UCSD-AML1 (cell line): ENCODE measurements around the gene BCL2L11.
A peak's percentile ranks its signal among the peaks of the same experiment; 100 is the strongest.

Experiments
- DNase-seq: peaks from one replicate; lab custom pipeline; 2025; ENCODE audit not compliant: unreplicated experiment; lab: John Stamatoyannopoulos, UW

The BCL2L11 gene

DNA sequence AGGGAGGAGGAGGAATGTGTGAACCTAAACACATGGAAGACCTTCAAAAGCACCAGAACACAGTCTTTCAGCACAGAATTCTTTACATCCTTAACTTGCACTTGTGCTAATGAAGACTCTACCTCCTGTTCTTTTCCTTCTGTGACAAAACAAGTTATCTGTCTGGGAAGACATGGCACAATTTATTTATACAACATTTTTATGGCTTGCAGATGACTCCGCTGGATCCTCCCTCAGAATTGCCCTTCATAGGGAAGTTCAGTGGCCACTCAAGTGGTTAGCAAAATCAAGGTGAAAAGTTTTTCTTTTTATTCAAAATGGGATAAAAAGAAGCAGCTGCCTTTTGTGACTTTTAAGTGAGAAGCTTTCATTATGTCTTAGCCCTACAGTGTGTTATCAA, 21.4 kb downstream of the BCL2L11 start:
- DNase-seq = no peak

DNA sequence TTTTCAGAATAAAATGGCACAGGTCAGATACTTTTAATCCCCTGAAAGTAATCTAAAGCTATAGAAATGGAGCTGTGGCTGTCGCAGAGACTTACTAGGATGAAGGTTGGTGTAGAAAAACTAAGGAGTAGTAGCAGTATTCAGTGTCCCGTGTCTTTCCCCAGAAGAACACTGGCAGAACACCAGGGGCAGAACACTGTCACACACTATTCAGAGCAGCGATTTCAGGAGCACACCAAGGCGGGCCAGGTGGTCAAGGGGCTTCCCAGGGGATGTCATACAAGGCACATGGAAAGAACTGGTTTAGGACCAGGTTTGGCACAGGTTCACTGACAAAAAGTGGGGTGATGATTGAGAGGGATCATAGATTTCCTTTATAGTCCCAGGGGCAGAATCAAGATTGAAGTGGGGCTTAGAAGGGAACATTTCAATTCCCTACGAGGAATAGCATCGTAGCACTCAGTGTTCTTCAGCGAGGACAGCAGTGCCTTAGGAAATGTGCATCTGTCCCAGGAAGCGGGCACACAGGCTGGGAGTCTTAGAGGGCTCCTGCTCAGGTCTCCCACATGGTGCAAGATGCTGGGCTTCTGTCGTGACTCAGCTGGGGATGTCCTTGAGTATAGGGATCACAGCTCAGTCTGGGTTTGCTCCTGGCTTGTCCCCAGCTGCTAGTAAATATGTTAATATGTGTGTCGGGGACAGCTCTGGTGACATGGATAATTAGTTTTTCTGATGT, 22.6 kb downstream of the BCL2L11 start:
- no peak for DNase-seq

DNA sequence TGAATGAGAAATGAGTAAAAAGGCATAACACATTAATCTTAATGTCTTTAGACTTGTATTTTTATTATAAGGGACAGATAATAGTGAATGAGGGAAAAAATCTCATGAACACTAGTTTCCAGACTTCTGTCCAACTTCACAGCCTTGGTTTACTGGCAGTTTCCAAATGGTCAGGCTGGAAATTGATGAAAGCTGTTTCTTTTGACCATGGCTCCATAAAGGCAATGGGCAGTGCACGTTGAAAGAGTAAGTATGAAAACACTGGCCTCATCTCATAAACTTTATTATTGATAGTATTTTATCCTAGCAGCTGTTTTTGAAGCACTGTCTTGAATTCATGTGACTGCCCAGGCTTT, 23.1 kb downstream of the BCL2L11 start:
- no peak for DNase-seq

GRCh38 chr2:111145103-111145760, 24.5 kb downstream of the BCL2L11 start:
- DNase-seq = no peak

GRCh38 chr2:111145951-111146350, 25.2 kb downstream of the BCL2L11 start:
- no peak for DNase-seq

DNA sequence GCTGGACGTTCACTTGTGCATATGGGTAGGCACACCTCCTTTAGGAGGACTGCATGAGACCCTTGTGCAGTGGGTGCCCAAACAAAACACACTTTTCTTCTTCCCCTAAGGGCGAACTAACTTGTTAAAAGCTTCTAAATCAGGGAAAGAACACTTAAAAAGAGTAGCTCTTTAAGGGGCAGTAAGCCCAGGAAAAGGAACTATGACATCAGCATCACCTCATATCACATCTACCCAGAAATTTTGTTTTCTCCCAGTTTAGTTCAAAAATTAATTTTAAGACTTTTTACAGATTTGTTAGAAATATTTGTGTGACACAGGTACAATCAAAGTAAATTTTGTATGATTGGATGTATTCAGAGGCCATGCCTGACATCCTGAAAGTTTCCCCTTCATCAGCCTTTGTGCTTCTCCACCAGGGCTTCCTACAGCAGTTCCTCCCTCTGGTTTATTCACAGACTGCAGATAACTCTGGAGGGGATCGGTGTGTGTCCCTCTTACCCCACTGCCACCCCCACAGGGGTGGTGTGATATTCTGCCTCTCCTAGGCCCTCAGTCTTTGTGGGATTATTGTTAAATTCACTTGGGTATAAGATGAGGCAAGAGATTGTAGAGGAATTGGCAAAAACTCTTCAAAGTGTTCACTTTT, 27.6 kb downstream of the BCL2L11 start:
- DNase-seq = no peak

- DNase-seq = no peak
These were observed 28.2 kb downstream of the BCL2L11 start for GRCh38 chr2:111148925-111149324.

DNA sequence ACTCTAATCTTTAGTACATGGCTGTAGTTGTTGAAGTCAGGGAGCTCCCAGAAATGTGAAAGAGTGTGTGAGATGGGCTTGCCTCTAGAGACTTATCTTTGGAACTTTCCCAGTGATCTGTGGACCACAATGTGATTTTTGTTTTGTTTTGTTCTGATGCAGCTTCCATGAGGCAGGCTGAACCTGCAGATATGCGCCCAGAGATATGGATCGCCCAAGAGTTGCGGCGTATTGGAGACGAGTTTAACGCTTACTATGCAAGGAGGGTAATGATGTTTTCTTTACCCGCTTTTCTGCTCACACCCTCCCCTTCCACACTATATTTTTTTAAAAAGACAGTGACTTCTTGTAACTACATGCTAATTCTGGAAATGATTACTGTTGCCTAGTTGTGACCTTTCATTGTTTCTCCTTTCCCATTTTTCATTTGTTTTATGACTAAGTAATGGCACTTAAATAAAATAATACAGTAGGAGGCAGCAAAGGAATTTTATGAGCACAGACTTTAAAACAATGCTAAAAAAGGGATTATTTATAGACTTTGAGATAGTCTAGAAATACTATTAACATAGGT, 29.3 kb downstream of the BCL2L11 start:
- DNase-seq = no peak

DNA sequence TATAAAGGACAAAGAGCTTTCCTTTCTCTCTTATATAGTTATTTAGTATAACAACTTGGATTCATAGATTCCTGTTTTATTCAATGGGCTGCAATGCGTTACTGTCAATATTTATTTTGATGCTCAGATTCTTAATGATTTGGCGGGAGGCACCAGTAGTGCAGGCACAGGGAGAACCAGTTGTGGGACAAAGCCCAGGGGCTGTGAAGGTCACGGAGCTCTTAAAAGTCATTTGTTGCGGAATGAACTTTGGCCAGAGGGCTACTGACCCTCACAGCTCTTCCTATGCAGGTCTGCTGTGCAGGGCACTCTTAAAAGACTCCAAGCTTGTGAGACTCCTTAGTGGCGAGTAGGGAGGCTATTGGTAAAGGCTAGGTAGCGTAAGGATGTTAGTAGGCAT, 34.0 kb downstream of the BCL2L11 start:
- no peak for DNase-seq

- no peak for DNase-seq
These were observed 34.9 kb downstream of the BCL2L11 start for GRCh38 chr2:111155610-111156009.

DNA sequence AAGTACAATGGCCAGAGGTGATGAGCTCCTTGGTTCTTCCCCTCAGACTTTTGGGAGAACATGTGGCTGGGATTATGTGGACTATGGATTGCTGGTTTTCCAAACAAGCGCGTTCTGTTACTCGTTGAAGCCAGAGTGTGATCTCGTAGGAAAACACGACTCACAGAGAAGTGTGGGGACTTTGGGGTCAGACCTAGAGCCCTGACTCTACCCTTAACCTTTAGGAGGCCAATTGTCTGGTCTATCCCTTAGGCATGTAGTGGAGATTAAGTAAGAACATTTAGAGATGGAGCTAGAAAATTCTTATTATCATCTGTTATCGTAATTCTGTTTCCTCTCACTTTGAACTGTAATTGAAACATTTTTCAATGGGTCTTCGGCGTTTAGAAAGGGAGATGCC, 35.8 kb downstream of the BCL2L11 start:
- DNase-seq = no peak

DNA sequence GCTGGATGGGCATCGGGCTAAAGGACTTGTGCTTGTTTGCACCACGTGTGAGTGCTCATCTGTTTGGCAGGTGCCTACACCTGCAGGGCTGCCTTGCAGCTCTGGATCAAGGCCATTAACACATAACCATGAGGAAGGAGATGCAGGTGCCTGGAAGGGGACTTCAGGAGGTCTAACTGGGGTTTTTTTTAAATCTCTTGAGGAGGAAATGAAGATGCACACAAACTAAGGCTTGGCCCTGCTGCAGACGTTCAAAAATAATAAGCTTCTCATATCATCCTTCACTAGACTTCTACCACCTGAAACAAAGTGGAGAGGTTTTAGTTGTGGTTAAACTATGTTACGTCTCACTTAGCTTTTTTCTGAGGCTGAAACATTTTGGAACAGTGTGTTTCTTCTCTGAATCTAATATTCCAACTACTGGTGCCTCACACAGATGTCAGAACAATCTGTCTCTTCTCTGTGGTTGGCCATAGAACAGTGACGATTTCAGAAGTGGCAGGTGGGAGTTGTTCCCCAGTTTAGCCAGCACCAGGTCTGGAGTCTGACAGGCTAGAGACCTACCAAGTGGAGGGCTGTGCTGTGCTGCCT, 36.5 kb downstream of the BCL2L11 start:
- no peak for DNase-seq

DNA sequence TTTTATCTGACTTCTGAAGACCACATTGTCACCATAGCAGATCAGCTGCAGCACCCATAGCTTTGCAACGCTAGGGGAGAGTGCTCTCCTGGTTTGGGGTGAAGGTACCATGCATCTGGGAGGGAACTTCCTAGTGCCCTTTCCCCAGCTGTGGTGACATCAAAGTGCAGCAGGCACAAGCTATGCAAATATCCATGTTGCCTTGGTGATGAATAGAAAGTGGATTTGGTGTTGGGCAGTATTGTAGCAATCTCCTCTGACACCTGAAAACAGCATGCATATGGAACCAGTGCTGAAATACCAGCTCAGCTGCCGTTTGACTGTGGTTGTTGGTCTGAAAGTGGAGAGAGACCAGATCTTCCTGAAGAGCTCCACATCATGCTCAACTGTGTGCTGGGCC, 37.1 kb downstream of the BCL2L11 start:
- no peak for DNase-seq

GRCh38 chr2:111159641-111160040, 38.9 kb downstream of the BCL2L11 start:
- DNase-seq = no peak

- DNase-seq = no peak
These were observed 40.0 kb downstream of the BCL2L11 start for GRCh38 chr2:111160758-111161157.

- no peak for DNase-seq
These were observed 41.3 kb downstream of the BCL2L11 start for GRCh38 chr2:111161971-111162370.

- DNase-seq = peak; percentile 23
These were observed 42.1 kb downstream of the BCL2L11 start for GRCh38 chr2:111162718-111163331.

- no peak for DNase-seq
These were observed 43.4 kb downstream of the BCL2L11 start for GRCh38 chr2:111164078-111164477.

- no peak for DNase-seq
These were observed 44.4 kb downstream of the BCL2L11 start for GRCh38 chr2:111165084-111165483.

- DNase-seq = no peak
These were observed 45.4 kb downstream of the BCL2L11 start for GRCh38 chr2:111166115-111166514.
